ENCODE results near the gene CFAP74.
"Not testable (repeated sequence)": the region's sequence is repeated elsewhere in the genome, so short reads cannot be mapped to it uniquely, and the experiment has no call there.

The CFAP74 gene

GRCh38 chr1:1890506-1891348 is 112.9 kb downstream of the CFAP74 start, which contains the start of gene GNB1:
Gene GNB1, minus strand, starts transcription at chr1:1891087. Its CDS starts 65,634 bp downstream, at chr1:1825453.
- peak; percentile 68 for DNase-seq

- DNase-seq: no peak
These were observed 113.6 kb downstream of the CFAP74 start for GRCh38 chr1:1889847-1890505.

GRCh38 chr1:1889090-1889750 is 114.4 kb downstream of the CFAP74 start:
- DNase-seq: no peak

GRCh38 chr1:1883890-1884289 is 119.7 kb downstream of the CFAP74 start:
- DNase-seq: not testable (repeated sequence)

GRCh38 chr1:1883092-1883873 is 120.3 kb downstream of the CFAP74 start:
- DNase-seq: no peak

GRCh38 chr1:1881727-1882126 is 121.9 kb downstream of the CFAP74 start:
- no peak for DNase-seq

- no peak for DNase-seq
These were observed 122.8 kb downstream of the CFAP74 start for GRCh38 chr1:1880617-1881312.

- DNase-seq: no peak
These were observed 123.6 kb downstream of the CFAP74 start for GRCh38 chr1:1879942-1880341.

- DNase-seq: no peak
These were observed 125.6 kb downstream of the CFAP74 start for GRCh38 chr1:1877865-1878436.

GRCh38 chr1:1876335-1876930 is 127.2 kb downstream of the CFAP74 start:
- no peak for DNase-seq

GRCh38 chr1:1875932-1876331 is 127.7 kb downstream of the CFAP74 start:
- no peak for DNase-seq

GRCh38 chr1:1874901-1875300 is 128.7 kb downstream of the CFAP74 start:
- no peak for DNase-seq

GRCh38 chr1:1873186-1873585 is 130.4 kb downstream of the CFAP74 start:
- DNase-seq: no peak

GRCh38 chr1:1872329-1872994 is 131.1 kb downstream of the CFAP74 start:
- no peak for DNase-seq
